Measurements from ENCODE around the gene DBNL. TPM values are rescaled to one million over a fixed set of nuclear protein-coding genes. Genes with fewer than 3 reads are reported as not detected.
"Not testable (repeated sequence)": the region's sequence is repeated elsewhere in the genome, so short reads cannot be mapped to it uniquely, and the experiment has no call there.

The DBNL gene
- total and polyA plus RNA-seq, 7 donors: 33.4 to 66.7 (median 40.0) TPM

DNA sequence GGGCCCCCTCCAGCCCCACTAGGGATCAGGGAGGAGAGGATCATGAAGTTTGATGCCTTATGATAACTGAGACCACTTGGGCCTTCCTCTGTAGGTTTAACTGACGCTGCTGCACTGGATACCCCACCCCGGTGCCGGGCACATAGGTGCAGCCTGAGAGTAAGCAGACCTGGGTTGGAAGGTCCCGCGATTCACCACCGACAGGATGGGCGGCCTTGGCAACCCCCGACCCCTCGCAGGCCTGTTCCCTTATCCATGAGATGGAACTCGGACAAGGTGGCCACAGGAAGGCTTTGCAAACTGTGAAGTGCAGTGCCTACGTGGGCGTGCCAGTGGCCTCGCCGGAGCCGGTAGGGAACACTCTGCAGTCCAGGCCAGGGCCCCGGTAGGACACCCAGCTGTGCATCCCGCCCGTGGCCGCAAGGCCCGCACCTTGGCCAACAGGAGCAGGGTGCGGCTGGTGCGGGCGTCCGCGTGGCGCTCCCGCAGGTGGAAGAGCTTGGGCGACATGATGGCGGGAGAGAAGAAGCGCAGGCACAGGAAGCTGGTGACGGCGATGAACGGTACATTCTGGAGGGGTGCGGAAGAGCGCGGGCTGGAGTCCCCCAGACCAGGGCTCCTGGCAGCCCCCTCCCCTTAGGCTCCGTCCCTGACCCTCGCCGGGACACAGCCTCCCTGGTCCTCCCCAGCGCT, 4.6 kb upstream of the DBNL start:
- not testable (repeated sequence) for H3K27ac ChIP-seq; ATAC-seq; H3K9me3 ChIP-seq; H3K4me1 ChIP-seq; H3K36me3 ChIP-seq (ENCODE audit: insufficient read depth in 1 of 2, low read depth in 1 of 2); H3K27me3 ChIP-seq (ENCODE audit: insufficient read depth in 3 of 3, low read length in 2 of 3)
- intact Hi-C loops (cut with DNase I): loop anchor here in 1 of 2 donors (5.0 kb wide), 1 partner anchor 42 kb away; the partner anchor contains the start of gene POLM
- peak in 1 of 2 donors; percentile 46 for DNase-seq
- peak overlapping the region; percentile 34 for H3K4me3 ChIP-seq
- WGBS, 3 donors: 18 to 44% (median 26%) methylated on average over 4 to 15 of the region's 40 CpGs

DNA sequence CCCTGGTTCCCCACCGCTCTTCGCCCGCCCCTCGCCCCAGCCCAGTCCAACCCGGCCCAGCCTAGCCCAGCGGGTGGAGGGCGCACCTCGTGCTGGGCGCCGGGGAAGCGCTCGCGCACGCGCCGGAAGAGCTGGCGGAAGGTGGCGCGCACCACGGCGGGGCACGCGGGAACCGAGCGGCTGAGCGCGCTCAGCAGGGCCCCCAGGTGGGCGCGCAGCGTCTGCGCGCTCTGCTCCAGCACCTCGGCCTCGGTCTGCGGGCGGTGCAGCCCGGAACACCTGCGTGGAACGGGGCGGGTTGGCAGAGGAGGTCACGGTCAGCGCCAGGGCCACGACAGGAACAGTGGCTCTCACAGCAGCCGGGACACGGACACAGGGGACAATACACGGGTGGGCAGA, 4.0 kb upstream of the DBNL start:
- peak in 1 of 2 donors; percentile 57 for DNase-seq
- not testable (repeated sequence) for H3K36me3 ChIP-seq (ENCODE audit: insufficient read depth in 1 of 2, low read depth in 1 of 2); H3K27ac ChIP-seq; H3K9me3 ChIP-seq; H3K27me3 ChIP-seq (ENCODE audit: insufficient read depth in 3 of 3, low read length in 2 of 3)
- whole genome bisulfite sequencing, 3 donors: 13 to 20% (median 16%) methylated on average over 18 to 46 of the region's 46 CpGs
- H3K4me3 ChIP-seq: peak overlapping the region; percentile 34
- ATAC-seq: peak in 2 of 4 donors; percentile 8 to 13
- H3K4me1 ChIP-seq: peaks cover 11% of the 10 kb centered on the region
- intact Hi-C loops (cut with DNase I): loop anchor here in 1 of 2 donors (5.0 kb wide), 1 partner anchor 42 kb away; the partner anchor contains the start of gene POLM

DNA sequence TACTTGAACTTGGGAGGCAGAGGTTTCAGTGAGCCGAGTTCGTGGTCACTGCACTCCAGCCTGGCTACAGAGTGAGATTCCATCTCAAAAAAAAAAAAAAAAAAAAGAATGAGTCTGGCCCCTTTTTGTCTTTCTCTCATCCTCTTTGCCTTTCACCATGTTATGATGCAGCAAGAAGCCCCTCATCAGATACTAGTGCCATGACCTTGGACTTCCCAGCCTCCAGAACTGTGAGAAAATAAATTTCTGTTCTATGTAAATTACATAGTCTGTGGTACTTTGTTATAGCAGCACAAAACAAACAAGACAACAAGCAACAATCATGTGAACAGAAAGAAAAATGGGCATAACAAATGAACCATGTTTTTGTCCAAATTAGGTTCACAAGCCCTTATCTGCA, 2.3 kb upstream of the DBNL start:
- no peak overlapping the region for H3K27ac ChIP-seq
- intact Hi-C loops (cut with DNase I): loop anchor here in 1 of 2 donors (5.0 kb wide), 1 partner anchor 40 kb away; the partner anchor contains the start of gene POLM
- H3K36me3 ChIP-seq (ENCODE audit: insufficient read depth in 1 of 2, low read depth in 1 of 2): peaks cover 0 to 9% of the 10 kb centered on the region in 2 donors
- H3K4me1 ChIP-seq: peaks cover 25% of the 10 kb centered on the region
- ATAC-seq (no peak), DNase-seq (no peak)
- H3K9me3 ChIP-seq: no peaks in the 10 kb centered on the region
- H3K27me3 ChIP-seq (ENCODE audit: insufficient read depth in 3 of 3, low read length in 2 of 3): no peaks in the 10 kb centered on the region
- no peak overlapping the region for H3K4me3 ChIP-seq
- TF ChIP-seq CTCF (IDR thresholded peaks at IDR 0.05): no peak
- 75 to 86% (median 81%) methylated on average over 2 of the region's 2 CpGs for WGBS, 3 donors

DNA sequence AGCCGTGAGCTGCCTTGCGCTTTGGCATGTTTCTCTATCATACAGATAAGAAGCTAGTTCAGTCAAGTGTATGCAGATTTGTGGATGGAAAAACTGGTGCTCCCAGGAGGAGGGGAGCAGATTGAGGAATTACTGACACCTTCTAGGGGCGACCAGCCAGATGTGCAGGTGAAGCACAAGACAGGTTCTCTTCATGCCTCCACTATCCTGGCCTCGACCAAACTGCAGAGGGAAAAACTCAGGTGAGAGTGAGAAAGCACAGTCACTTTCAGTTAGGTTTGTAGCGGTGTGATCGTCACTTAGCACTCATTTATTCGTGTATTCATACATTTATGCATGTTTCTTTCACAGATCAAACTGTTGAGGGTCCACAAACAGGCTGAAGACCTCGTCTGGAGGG, 600 bp upstream of the DBNL start:
- no peaks in the 10 kb centered on the region for H3K9me3 ChIP-seq
- intact Hi-C loops (cut with DNase I): loop anchor here in 1 of 2 donors (5.0 kb wide), 1 partner anchor 38 kb away; the partner anchor contains the start of gene POLM
- peak overlapping the region; percentile 94 for H3K27ac ChIP-seq
- WGBS, 3 donors: 15 to 30% (median 25%) methylated on average over 8 of the region's 8 CpGs
- H3K27me3 ChIP-seq (ENCODE audit: insufficient read depth in 3 of 3, low read length in 2 of 3): no peaks in the 10 kb centered on the region
- TF ChIP-seq CTCF (IDR thresholded peaks at IDR 0.05): no peak
- H3K36me3 ChIP-seq (ENCODE audit: insufficient read depth in 1 of 2, low read depth in 1 of 2): peaks cover 0 to 13% of the 10 kb centered on the region in 2 donors
- ATAC-seq (no peak), DNase-seq (peak in 1 of 2 donors; percentile 23)
- H3K4me3 ChIP-seq: peak overlapping the region; percentile 91
- H3K4me1 ChIP-seq: peaks cover 25% of the 10 kb centered on the region

- Histone ChIP-seq H3K4me3 (peak overlapping the region; percentile 91), H3K9me3 (no peaks in the 10 kb centered on the region), H3K27ac (peak overlapping the region; percentile 94), H3K36me3 (ENCODE audit: insufficient read depth in 1 of 2, low read depth in 1 of 2) (peaks cover 0 to 23% of the 10 kb centered on the region in 2 donors), H3K4me1 (peaks cover 25% of the 10 kb centered on the region), H3K27me3 (ENCODE audit: insufficient read depth in 3 of 3, low read length in 2 of 3) (no peaks in the 10 kb centered on the region)
- WGBS, 3 donors: 23 to 26% (median 24%) methylated on average over 14 to 15 of the region's 15 CpGs
- no peak for TF ChIP-seq CTCF (IDR thresholded peaks at IDR 0.05)
- ATAC-seq: no peak
- DNase-seq: peak in 1 of 2 donors; percentile 6
- intact Hi-C loops (cut with DNase I): no loop called here
Measured at GRCh38 chr7:44045226-44046014, 918 bp downstream of the DBNL start.
